ENCODE results near the gene TENT5C.

TENT5C gene

GRCh38 chr1:117660271-117660965 is 54.6 kb downstream of the TENT5C start:
- no peak for DNase-seq

- no peak for DNase-seq
Observed at GRCh38 chr1:117661027-117661426, 55.2 kb downstream of the TENT5C start.

- no peak for DNase-seq
Observed at GRCh38 chr1:117662667-117663066, 56.8 kb downstream of the TENT5C start.

GRCh38 chr1:117663156-117663902 is 57.5 kb downstream of the TENT5C start:
- no peak for DNase-seq

- DNase-seq: no peak
Observed at GRCh38 chr1:117664314-117664713, 58.5 kb downstream of the TENT5C start.

GRCh38 chr1:117665556-117666270 is 59.9 kb downstream of the TENT5C start:
- DNase-seq: no peak

- no peak for DNase-seq
Observed at GRCh38 chr1:117669572-117669971, 63.7 kb downstream of the TENT5C start.

- DNase-seq: no peak
Observed at GRCh38 chr1:117670976-117671780, 65.3 kb downstream of the TENT5C start.

- DNase-seq: no peak
Observed at GRCh38 chr1:117671781-117672501, 66.1 kb downstream of the TENT5C start.

- no peak for DNase-seq
Observed at GRCh38 chr1:117672756-117673155, 66.9 kb downstream of the TENT5C start.

- no peak for DNase-seq
Observed at GRCh38 chr1:117673405-117673804, 67.6 kb downstream of the TENT5C start.

GRCh38 chr1:117674521-117675400 is 68.9 kb downstream of the TENT5C start:
- no peak for DNase-seq

GRCh38 chr1:117675907-117676430 is 70.1 kb downstream of the TENT5C start:
- DNase-seq: no peak

- DNase-seq: no peak
Observed at GRCh38 chr1:117676615-117677130, 70.8 kb downstream of the TENT5C start.
